SK-N-MC (cell line): Measurements from ENCODE around the gene TTLL6.
"Not testable (repeated sequence)": the region's sequence is repeated elsewhere in the genome, so short reads cannot be mapped to it uniquely, and the experiment has no call there.

ENCODE experiments used
- DNase-seq: peaks from one replicate; pipeline ENCODE4 v3.0.0-alpha.2; 2011; ENCODE audit warnings: low read depth, low spot score
- H3K27ac ChIP-seq: fragments of 200-600 bp; sonication (generic); 2 replicates; pipeline ENCODE4 v1.5.1; 2016; ENCODE audit warnings: mixed run types
- H3K36me3 ChIP-seq: fragments of 200-600 bp; sonication (generic); 2 replicates; pipeline ENCODE4 v1.6.1; 2017; ENCODE audit warnings: antibody characterized with exemption, low read length, mixed read lengths; ENCODE audit not compliant: insufficient read depth
- H3K4me3 ChIP-seq: fragments of 200-600 bp; sonication (generic); 2 replicates; pipeline ENCODE4 v1.5.1; 2016
- H3K9ac ChIP-seq: fragments of 200-600 bp; sonication (generic); 2 replicates; pipeline ENCODE4 v1.8.0; 2017; ENCODE audit warnings: mixed run types, mixed read lengths; ENCODE audit not compliant: insufficient read length
- H3K9me3 ChIP-seq: fragments of 200-600 bp; sonication (generic); 2 replicates; pipeline ENCODE4 v1.6.1; 2017; ENCODE audit warnings: low read depth, mild to moderate bottlenecking, antibody characterized with exemption, low read length, moderate library complexity, mixed read lengths
- EZH2 ChIP-seq: fragments of 200-600 bp; sonication (generic); IDR thresholded peaks from one replicate; pipeline ENCODE4 v1.6.1; 2017; ENCODE audit warnings: antibody characterized with exemption
- FOXP2 ChIP-seq: optimal IDR thresholded peaks from 2 replicates; pipeline ENCODE3; 2011; ENCODE audit warnings: mild to moderate bottlenecking, moderate library complexity; ENCODE audit not compliant: insufficient read depth; ENCODE audit errors: extremely low read length, control extremely low read depth
- POLR2AphosphoS5 ChIP-seq: IDR thresholded peaks from 2 replicates; pipeline ENCODE4 v1.6.1; 2012; ENCODE audit warnings: mild to moderate bottlenecking, low read depth, low read length, borderline replicate concordance

The TTLL6 gene

DNA sequence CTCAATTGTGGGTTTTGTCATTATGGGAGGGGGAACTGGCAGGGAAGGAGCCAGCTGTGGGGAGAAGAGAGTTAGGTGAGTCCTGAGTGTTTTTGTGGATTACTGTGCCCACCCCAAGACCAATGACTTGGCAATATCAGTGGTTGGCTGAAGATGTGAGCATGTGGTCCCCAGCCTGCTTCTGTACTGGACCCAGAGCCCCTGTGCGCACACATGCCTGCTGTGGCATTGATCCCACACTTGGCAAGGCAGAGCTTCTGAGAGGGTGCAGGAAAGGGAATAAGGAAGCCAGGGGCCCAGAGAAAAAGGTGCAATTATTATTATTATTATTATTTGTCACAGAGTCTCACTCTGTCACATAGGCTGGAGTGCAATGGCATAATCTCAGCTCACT is 96.0 kb downstream of the TTLL6 start:
- peak overlapping the region; percentile 100 for H3K27ac ChIP-seq
- H3K36me3 ChIP-seq = peaks cover 14% of the 10 kb centered on the region
- H3K9me3 ChIP-seq = no peaks in the 10 kb centered on the region
- peak overlapping the region; percentile 99 for H3K9ac ChIP-seq
- H3K4me3 ChIP-seq = peak overlapping the region; percentile 80
- TF ChIP-seq POLR2AphosphoS5 (no peak), FOXP2 (no peak), EZH2 (no peak)
- DNase-seq = no peak

DNA sequence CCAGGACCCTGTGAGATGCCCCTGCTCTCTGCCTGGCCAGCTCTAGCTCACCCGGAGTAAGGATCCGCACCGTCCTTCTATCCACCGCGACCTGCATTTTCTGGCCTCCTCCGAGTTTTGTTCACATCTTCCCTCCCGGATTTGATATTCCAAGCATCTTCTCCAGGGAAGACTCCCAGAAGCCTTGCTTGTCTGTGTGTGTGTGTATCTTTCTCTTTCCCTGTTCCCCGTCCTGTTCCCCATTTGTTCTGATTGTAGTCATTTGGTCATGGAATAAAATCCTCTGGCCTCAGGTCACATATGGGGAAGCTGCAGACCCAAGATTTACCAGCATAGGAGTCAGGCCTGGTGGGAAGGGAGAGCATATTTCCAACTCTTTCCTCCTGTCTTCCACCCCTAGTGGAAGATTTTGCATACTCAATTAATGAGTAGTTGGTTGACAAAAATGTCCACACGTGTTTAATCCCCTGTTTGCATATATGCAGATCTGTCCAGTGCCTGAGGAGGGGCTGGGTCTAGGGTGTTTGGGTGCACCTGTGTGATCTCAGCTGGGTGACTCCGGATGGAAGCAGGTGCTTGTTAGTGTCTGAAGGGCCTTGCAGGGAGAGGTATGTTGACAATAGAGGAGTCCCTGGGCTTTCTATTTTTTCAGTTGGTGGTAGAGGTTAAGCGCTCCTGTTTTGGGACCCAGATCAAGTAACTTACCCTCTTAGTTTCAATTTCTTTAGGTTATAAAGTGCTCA is 96.6 kb downstream of the TTLL6 start:
- TF ChIP-seq FOXP2 = no peak
- TF ChIP-seq POLR2AphosphoS5 = peak; percentile 48
- peak overlapping the region; percentile 80 for H3K4me3 ChIP-seq
- no peak for DNase-seq
- peak overlapping the region; percentile 100 for H3K27ac ChIP-seq
- H3K9ac ChIP-seq = peak overlapping the region; percentile 99
- no peaks in the 10 kb centered on the region for H3K9me3 ChIP-seq
- peaks cover 9% of the 10 kb centered on the region for H3K36me3 ChIP-seq

DNA sequence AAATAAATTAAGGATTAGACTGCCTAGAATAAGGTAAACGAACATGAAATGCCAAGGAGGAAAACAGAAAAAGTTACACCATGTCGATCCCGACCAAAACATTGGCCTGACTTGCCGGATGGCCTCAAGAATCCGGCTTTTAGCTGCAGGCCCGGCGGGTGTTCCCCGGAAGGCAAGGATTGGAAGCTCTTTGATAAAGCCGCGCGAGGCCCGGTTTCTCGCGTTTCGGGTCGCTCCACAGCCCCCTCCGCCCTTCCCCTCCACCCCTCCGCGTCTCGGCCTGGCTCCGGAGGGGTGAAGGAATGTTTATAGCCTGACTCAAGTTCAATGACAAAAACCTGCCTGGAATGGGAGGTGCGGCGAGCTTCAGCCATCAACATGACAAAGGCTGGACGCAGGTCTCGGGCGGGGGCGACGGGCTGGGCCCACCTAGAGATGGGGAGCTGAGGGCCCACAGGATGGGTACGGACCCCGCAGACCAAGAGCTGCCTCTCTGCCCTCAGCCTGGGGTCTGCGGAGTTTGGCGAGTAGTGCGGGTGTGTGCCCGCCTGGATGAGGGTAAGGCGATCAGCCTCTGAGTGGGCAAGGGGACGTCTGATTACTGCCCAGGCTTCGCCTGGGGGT is 97.3 kb downstream of the TTLL6 start:
- no peak for DNase-seq
- Histone ChIP-seq H3K9ac (peak overlapping the region; percentile 99), H3K36me3 (peaks cover 9% of the 10 kb centered on the region), H3K27ac (peak overlapping the region; percentile 100), H3K4me3 (peak overlapping the region; percentile 80), H3K9me3 (no peaks in the 10 kb centered on the region)
- TF ChIP-seq FOXP2 (no peak), EZH2 (no peak), POLR2AphosphoS5 (no peak; the same call in 1 of the 2 replicates)

DNA sequence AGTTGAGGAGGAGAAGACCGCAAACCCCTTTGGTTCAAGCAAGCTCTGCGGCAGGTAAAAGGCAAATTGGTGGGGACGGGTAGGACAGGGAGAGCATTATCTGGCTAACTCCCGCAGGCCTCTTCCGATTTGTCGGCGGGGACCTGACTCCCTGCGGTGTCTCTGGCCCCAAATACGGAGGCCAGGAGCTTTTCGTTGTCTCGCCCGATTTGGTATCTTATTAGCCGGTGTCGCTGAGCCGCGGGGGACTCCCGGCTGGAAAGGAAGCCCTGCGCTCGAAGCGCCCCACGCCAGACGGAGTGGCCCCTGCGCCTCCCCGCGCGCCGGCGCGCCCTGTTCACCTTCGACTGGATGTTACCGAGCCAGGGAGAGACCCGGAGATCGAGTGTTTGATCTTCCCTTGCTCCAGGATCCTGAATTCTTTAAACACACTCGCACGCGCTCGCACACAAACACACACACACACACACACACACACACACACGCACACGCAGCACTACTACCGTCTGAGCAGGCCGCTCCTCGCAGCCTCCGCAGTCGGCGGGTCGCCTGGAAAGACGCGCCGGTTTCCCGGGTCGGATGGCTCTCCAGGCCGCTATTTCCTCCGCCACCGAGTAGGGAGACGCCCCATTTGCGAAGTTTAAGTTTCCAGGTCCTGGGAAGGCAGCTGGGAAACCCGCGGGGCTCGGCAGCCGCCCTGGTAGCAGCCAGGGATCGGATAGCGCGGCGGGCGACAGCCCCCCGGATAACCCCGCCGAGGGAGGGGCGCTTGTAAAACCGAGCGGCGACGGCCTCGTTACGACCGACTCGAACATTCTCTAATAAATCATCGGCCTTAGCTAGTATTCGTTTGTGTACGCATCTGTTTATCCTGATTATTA is 98.0 kb downstream of the TTLL6 start:
- H3K27ac ChIP-seq = peak overlapping the region; percentile 100
- peaks cover 9% of the 10 kb centered on the region for H3K36me3 ChIP-seq
- TF ChIP-seq FOXP2 = no peak
- TF ChIP-seq EZH2 = no peak
- TF ChIP-seq POLR2AphosphoS5 = peak; percentile 44
- peak overlapping the region; percentile 99 for H3K9ac ChIP-seq
- DNase-seq = no peak
- H3K4me3 ChIP-seq = peak overlapping the region; percentile 80
- no peaks in the 10 kb centered on the region for H3K9me3 ChIP-seq

DNA sequence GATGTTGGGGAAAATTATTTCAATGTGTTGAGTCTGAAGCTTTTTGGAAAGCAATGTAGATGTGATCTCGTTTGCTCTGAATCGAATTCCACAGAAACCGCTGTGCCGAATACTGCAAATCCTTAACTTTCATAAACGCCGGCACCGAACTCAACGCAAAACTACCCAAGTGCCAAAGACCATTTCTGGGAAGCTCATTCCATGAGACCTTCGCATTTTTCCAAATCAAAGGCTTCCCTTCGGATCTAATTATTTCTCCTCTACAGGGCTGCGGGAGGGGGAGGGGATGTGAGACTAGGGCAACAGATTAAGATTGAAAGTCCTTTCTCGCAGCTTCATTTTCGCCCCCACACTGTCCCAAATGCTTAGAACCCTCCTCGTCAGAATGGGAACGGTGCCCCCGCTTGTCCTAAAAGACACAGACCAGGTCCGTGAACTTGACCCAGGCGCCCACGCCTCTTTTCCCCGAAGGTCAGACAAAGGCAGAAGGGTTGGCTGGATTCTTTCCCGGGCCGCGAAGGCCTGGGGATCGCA is 98.7 kb downstream of the TTLL6 start:
- DNase-seq = peak; percentile 89
- H3K4me3 ChIP-seq = peak overlapping the region; percentile 80
- TF ChIP-seq POLR2AphosphoS5 (peak; percentile 59), EZH2 (no peak), FOXP2 (no peak)
- peaks cover 9% of the 10 kb centered on the region for H3K36me3 ChIP-seq
- H3K9me3 ChIP-seq = no peaks in the 10 kb centered on the region
- H3K27ac ChIP-seq = peak overlapping the region; percentile 100
- peak overlapping the region; percentile 99 for H3K9ac ChIP-seq

DNA sequence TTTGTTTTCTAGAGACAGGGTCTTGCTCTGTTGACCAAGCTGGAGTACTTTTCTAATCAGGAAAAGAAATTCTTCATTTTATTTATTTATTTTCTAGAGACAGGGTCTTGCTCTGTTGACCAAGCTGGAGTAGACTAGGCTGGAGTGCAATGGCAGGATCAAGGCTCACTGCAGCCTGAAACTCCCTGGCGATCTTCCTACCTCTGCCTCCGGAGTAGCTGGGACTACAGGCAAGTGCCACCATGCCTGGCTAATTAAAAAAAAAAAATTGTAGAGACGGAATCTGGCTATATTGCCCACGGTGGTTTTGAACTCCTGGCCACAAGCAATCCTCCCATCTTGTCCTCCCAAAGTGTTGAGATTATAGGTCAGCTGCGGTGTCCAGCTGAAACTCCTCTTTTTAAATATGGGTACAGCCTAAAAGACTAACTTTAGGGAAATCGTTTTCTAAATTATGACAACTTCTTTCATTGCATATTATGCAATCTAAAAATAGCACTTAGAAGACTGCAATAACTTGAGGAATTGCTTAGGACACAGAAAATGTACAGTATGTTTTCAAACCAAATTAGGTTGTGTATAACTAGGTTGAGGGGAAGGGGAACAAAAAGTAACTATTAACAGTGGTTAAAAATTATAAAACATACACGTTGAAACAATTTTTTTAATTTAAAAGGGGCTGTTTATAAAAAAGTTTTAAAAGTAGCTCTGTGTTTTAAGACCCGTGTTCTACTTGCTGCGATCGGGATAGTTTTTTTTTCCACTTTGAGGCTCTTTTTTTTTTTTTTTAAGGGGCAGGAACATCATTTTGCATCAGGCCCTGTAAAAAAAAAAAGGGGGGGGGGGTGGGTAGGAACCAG is 99.4 kb downstream of the TTLL6 start:
- peak overlapping the region; percentile 80 for H3K4me3 ChIP-seq
- DNase-seq = no peak

DNA sequence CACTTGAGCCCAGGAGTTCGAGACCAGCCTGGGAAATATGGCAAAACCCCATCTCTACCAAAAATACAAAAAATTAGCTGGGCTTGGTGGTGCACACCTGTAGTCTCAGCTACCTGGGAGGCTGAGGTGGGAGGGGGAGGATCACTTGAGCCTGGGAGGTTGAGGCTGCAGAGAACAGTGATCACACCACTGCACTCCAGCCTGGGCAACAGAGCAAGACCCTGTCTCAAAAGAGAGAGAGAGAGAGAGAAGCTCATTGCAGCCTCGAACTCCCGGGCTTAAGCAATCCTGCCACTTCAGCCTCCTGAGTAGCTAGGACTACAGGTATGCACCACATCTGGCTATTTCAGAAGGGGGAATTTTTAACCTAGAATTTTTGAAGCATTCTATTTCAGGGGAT is 100.5 kb downstream of the TTLL6 start:
- Histone ChIP-seq H3K27ac (peak overlapping the region; percentile 100), H3K4me3 (peak overlapping the region; percentile 37), H3K9ac (peak overlapping the region; percentile 99)

More for the DNA sequence above, 99.4 kb downstream of the TTLL6 start:
- no peak for TF ChIP-seq EZH2
- no peak for TF ChIP-seq FOXP2
- TF ChIP-seq POLR2AphosphoS5 = no peak
- peaks cover 9% of the 10 kb centered on the region for H3K36me3 ChIP-seq
- H3K9ac ChIP-seq = peak overlapping the region; percentile 99
- H3K9me3 ChIP-seq = no peaks in the 10 kb centered on the region
- H3K27ac ChIP-seq = peak overlapping the region; percentile 100

More for the DNA sequence above, 100.5 kb downstream of the TTLL6 start:
- H3K9me3 ChIP-seq, DNase-seq, H3K36me3 ChIP-seq: not testable (repeated sequence)
